ENCODE measurements around the gene CST3.
"Not testable (repeated sequence)": the region's sequence is repeated elsewhere in the genome, so short reads cannot be mapped to it uniquely, and the experiment has no call there.

The CST3 gene

GRCh38 chr20:23627501-23627900 lies 10.3 kb downstream of the CST3 start:
- no peak for DNase-seq

- DNase-seq = no peak
Measured at GRCh38 chr20:23626040-23626620, 11.6 kb downstream of the CST3 start.

GRCh38 chr20:23625236-23625964 lies 12.4 kb downstream of the CST3 start:
- peak in 3 of 4 experiments; percentile 25 to 55 (median 31) for DNase-seq

- DNase-seq = peak in 2 of 4 experiments; percentile 17 to 24
Measured at GRCh38 chr20:23624324-23624691, 13.4 kb downstream of the CST3 start.

GRCh38 chr20:23623666-23624323 lies 14.0 kb downstream of the CST3 start:
- no peak for DNase-seq

- peak; percentile 43 to 78 (median 74) for DNase-seq
Measured at GRCh38 chr20:23622839-23623343, 14.9 kb downstream of the CST3 start.

- DNase-seq = not testable (repeated sequence)
Measured at GRCh38 chr20:23622401-23622800, 15.4 kb downstream of the CST3 start.

GRCh38 chr20:23620670-23621386 lies 16.9 kb downstream of the CST3 start:
- not testable (repeated sequence) for DNase-seq

- DNase-seq = no peak
Measured at GRCh38 chr20:23614163-23614562, 23.6 kb downstream of the CST3 start.

- no peak for DNase-seq
Measured at GRCh38 chr20:23613676-23614075, 24.1 kb downstream of the CST3 start.

- DNase-seq = no peak
Measured at GRCh38 chr20:23612396-23612795, 25.4 kb downstream of the CST3 start.

- DNase-seq = no peak
Measured at GRCh38 chr20:23609486-23610109, 28.2 kb downstream of the CST3 start.

- no peak for DNase-seq
Measured at GRCh38 chr20:23608251-23608846, 29.4 kb downstream of the CST3 start.

GRCh38 chr20:23607497-23608245 lies 30.1 kb downstream of the CST3 start:
- no peak for DNase-seq

GRCh38 chr20:23606652-23607049 lies 31.1 kb downstream of the CST3 start:
- peak; percentile 79 to 89 (median 86) for DNase-seq

- DNase-seq = no peak
Measured at GRCh38 chr20:23605867-23606651, 31.7 kb downstream of the CST3 start, which contains the start of gene CST9. CST9 (minus strand) TSS chr20:23605917; CDS start chr20:23605864, 53 bp downstream.

GRCh38 chr20:23604306-23604705 lies 33.4 kb downstream of the CST3 start:
- no peak for DNase-seq

GRCh38 chr20:23603321-23603720 lies 34.4 kb downstream of the CST3 start:
- DNase-seq = peak; percentile 23 to 72 (median 52)

- DNase-seq = no peak
Measured at GRCh38 chr20:23602699-23603098, 35.1 kb downstream of the CST3 start.

- DNase-seq = peak; percentile 44 to 72 (median 60)
Measured at GRCh38 chr20:23602241-23602640, 35.5 kb downstream of the CST3 start.

Measured in suppressor macrophage (primary cell).